G401.6 (cell line): ENCODE measurements around the gene C3orf20.

Experiments used
- FAIRE-seq: peaks from 2 replicates; lab custom pipeline; 2012; peaks lifted over from hg19 to GRCh38; lab: Jason Lieb, UNC

C3orf20 gene

GRCh38 chr3:14758959-14759358, 84.0 kb downstream of the C3orf20 start:
- FAIRE-seq, result no peak

- FAIRE-seq, result no peak
Observed at GRCh38 chr3:14760185-14760584, 85.2 kb downstream of the C3orf20 start.

GRCh38 chr3:14761121-14761672, 86.3 kb downstream of the C3orf20 start:
- FAIRE-seq, result no peak

- FAIRE-seq, result no peak
Observed at GRCh38 chr3:14761866-14762265, 86.9 kb downstream of the C3orf20 start.

- FAIRE-seq, result no peak
Observed at GRCh38 chr3:14762701-14763100, 87.8 kb downstream of the C3orf20 start.

- no peak for FAIRE-seq
Observed at GRCh38 chr3:14764331-14765059, 89.6 kb downstream of the C3orf20 start.

GRCh38 chr3:14765060-14765400, 90.1 kb downstream of the C3orf20 start:
- no peak for FAIRE-seq

GRCh38 chr3:14765576-14766427, 90.9 kb downstream of the C3orf20 start:
- no peak for FAIRE-seq

- FAIRE-seq, result no peak
Observed at GRCh38 chr3:14766428-14767244, 91.7 kb downstream of the C3orf20 start.

GRCh38 chr3:14767245-14768051, 92.5 kb downstream of the C3orf20 start:
- FAIRE-seq, result no peak

- no peak for FAIRE-seq
Observed at GRCh38 chr3:14768182-14768790, 93.3 kb downstream of the C3orf20 start.

GRCh38 chr3:14768881-14769280, 93.9 kb downstream of the C3orf20 start:
- no peak for FAIRE-seq

- no peak for FAIRE-seq
Observed at GRCh38 chr3:14769544-14770325, 94.8 kb downstream of the C3orf20 start.

- no peak for FAIRE-seq
Observed at GRCh38 chr3:14770591-14770990, 95.7 kb downstream of the C3orf20 start.

- no peak for FAIRE-seq
Observed at GRCh38 chr3:14771593-14772497, 96.9 kb downstream of the C3orf20 start.

GRCh38 chr3:14772533-14773138, 97.7 kb downstream of the C3orf20 start:
- FAIRE-seq, result no peak

GRCh38 chr3:14773281-14773680, 98.3 kb downstream of the C3orf20 start:
- no peak for FAIRE-seq

GRCh38 chr3:14773691-14774128, 98.8 kb downstream of the C3orf20 start:
- FAIRE-seq, result no peak

GRCh38 chr3:14774431-14774830, 99.5 kb downstream of the C3orf20 start:
- no peak for FAIRE-seq
